HG03025 (cell line): Measurements from ENCODE around the gene CTIF.
"Not testable (repeated sequence)": the region's sequence is repeated elsewhere in the genome, so short reads cannot be mapped to it uniquely, and the experiment has no call there.

Experiments used
- ATAC-seq: cut with Tn5 transposase; IDR thresholded peaks from one replicate; pipeline ENCODE4 v1.9.1; 2021; ENCODE audit warnings: mild to moderate bottlenecking, moderate library complexity; ENCODE audit not compliant: unreplicated experiment, low FRiP score

CTIF gene

DNA sequence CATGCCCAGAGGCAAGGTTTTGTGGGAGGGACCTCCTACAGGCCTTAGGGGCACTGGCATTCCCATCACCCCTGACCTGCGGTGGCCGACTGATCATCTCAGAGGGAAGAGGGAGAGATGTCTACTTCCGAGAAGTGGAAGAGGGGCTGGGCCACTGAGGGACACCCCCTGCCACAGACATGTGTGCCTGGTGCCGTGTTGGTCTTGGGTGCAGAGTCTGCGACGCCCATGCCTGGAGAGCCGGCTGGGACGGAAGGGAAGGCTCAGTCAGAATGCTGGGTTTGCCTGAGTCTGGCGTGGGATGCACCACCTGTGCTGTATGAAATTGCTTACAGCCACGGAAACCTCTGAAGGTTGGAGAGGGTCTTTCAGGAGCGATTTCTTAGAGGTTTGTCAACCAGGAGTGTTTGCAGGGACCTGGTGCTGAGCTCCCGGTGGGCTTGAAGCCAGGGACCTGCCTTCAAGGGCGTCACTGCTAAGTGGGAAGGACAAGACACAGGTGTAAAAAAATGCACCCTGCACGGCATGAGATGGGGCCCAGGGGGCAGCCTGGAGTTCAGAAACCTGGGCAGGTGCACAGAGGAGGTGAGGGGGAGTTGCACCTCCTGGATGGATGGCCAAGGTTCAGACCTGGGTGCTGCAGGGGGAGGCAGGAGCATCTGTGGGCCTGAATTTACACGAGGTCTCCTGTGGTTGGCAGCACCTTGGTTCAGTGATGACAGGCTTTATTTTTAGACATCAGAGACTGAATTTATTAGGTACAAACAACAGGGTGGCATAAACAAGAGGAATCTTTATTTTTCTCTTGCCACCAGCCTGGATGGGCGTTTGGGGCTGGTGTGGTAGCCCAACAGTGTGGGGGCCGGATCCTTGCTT, 100.3 kb downstream of the CTIF start:
- ATAC-seq = no peak

DNA sequence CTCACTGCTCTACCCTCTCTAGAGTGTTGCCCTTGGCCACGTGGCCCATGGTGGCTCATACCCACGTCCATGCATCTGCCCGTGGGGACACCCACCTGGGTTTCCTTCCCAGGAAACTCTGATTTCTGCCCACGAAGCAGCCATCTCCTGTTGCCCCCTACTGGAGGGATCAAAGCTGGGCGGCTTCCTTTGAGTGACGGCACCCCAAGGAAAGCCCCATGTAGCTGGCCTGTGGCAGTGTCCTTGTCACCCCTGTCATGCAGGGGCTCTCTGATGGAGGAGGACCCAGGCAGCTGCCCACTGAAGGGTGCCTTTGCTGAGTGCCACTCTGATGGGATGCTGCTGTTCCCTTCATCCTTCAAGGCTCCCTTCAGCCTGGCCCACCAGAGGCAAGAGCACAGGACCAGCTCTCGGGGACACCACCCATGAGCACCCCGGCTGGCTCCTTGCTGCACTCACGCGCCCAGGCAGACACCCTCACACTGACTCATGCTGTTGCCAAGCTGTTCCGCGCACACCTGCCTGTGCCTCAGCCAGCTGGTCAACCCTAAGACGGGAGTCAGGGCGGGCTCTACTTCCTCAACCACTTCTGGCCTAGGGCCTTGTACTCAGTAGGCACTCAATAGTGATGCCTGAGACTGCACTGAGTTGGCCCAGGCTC, 101.1 kb downstream of the CTIF start:
- ATAC-seq = no peak

DNA sequence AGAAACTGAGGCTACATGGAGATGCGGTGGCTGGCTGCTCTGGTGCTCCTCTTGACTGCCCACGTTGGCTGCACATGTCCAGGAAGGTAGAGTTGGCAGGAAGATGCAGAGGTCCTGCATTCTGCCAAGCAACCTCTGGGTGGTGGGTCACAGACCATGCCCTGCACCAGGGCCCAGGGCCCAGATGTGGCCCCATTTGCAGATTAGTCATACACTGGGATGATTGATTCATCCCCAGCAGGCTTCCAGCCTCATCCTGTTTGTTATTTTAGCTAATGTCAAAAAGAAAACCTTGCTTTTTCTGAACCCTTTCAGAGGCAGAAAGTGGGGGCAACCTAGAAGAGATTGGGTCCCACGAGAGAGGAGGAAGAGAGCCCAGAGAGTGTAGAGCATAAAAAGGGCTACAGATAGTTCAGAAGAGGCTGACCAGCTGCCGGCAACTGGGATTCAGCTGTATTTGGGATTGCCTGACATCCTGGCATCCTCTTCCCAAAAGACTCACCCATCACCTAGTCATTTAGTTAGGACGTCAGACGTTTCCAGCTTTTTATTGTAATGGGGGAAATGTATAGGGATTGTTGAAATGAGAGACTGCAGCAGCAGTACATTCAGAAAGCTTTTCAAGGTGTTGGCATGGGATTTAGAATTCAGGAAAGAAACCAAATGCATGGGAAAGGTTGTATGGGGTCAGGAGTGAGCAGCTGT, 101.9 kb downstream of the CTIF start:
- ATAC-seq = no peak

DNA sequence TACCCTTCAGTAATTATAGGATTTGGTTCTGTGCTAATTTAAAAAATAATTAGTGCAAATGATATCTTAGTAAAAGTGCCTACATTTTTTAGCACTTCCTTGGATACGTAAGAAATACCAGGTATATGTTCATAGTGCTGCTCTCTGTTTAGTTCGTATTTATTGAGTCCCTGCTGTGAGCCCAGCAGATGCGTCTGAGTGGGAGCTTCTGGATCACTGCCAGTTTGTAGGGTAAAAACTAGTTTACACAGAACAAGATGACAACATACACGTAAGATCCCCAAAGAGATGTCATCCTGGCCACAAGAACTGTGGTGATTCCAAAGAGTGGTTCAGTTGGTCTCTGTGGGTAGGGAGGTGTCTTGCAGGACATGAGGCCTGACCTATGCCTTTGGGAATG, 103.2 kb downstream of the CTIF start:
- no peak for ATAC-seq

DNA sequence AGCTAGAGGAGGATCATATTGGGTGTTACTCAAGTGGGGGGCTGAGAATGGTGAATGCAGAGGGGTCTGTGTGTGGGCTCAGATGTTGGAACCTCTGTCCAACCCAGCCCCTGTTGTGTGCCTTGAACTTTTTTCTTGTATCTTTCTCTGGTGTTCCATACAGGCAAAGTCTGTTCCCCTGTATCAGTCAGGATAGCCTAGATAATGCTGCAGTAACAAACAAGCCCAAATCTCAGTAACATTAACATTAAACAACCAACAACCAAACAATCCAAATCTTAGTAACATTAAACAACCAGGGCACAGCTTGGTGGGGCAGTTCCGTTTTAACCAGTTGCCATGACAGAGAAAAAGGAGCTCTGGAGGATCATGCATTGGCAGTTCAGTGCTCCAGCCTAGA, 103.7 kb downstream of the CTIF start:
- no peak for ATAC-seq

DNA sequence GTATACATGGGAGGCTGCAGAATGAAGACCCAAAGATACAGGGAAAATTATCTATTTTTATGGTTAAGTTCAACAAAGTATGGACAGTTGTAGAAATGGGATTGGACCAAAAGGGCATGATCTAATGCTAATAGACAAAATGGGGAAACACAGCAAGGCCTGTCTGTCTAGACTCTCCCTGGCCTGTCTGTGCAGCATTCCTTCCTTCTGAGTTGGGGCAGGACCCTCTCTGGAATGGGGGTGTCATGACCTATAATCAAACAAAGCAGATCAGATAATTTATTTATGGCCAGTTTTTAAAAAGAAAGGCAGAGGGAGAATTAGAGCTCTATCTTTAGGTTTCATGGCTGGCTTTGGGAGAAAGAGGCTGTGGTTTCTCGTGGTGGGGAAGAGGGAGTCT, 104.4 kb downstream of the CTIF start:
- no peak for ATAC-seq

DNA sequence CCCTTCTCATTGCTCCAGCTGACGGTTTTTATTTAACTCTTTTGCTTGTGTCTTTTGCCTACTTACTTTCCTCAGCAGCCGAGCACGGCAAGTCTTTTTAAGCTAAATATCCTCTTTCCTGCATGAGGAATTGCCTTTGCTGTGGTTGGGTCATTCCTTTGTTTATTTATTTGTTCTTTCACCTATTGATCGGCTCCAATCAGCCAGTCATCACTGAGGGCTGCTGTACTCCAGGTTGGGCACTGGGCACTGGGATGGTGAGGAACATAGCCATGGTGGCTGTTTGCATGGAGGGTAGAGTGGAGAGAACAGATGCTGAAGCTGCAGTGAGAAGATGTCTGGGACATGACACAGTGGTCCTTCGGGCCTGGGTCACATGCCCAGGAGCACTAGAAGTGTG, 105.2 kb downstream of the CTIF start:
- ATAC-seq = no peak

DNA sequence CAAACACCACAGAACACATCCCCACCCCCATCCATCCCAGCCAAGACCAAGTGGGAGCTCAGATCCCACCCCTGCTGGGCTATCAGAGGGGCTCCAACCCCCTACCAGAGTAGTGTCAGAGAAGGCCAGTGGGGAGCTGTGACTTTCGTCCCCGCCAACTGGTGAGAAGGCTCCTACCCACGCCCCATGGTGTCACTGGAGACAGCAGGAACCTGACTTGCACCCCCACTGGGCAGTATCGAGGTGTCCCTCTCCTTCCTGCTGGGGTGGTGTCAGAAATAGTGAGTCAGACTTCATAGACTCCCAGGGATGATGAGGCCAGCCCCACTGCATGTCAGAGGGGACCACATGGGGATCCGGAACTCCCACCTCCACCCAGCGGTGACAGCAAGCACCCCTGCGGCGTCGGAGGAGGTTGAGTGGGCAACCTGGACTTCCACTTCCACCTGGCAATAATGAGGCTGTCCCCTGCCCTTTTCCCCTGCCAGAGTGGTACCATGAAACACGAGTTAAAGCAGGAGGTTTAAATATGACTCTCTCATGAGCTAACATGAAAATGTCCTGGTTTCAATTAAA, 106.7 kb downstream of the CTIF start:
- no peak for ATAC-seq

DNA sequence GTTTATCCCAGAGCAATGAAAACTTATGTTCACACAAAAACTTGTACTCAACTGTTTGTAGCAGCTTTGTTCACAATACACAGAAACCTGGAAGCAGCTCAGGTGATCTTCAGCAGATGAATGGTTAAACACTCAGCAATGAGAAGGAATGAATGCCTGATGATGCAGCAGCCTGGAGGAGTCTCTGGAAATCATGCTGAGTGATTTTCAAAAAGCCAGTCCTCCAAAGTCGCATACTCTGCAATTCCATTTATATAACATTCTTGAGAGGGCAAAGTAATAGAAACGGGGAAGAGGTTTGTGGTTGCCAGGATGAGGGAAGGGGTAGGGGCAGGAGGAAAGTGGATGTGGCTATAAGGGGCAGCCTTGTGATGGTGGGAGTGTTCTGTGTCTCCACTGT, 108.1 kb downstream of the CTIF start:
- ATAC-seq = no peak

DNA sequence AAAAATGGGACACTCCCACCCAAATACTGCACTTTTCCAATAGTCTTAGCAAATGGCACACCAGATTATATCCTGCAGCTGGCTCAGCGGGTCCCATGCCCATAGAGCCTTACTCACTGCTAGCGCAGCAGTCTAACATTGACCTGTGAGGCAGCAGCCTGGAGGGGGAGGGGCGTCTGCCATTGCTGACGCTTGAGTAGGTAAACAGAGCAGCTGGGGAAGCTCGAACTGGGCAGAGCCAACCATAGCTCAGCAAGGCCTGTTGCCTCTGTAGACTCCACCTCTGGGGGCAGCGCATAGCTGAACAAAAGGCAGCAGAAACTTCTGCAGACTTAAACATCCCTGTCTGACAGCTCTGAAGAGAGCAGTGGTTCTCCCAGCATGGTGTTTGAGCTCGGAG, 110.4 kb downstream of the CTIF start:
- ATAC-seq = no peak

DNA sequence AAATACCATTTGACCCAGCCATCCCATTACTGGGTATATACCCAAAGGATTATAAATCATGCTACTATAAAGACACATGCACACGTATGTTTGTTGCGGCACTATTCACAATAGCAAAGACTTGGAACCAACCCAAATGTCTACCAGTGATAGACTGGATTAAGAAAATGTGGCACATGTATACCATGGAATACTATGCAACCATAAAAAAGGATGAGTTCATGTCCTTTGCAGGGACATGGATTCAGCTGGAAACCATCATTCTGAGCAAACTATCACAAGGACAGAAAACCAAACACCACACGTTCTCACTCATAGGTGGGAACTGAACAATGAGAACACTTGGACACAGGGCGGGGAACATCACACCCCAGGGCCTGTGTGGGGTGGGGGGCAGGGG, 115.8 kb downstream of the CTIF start:
- ATAC-seq = not testable (repeated sequence)

DNA sequence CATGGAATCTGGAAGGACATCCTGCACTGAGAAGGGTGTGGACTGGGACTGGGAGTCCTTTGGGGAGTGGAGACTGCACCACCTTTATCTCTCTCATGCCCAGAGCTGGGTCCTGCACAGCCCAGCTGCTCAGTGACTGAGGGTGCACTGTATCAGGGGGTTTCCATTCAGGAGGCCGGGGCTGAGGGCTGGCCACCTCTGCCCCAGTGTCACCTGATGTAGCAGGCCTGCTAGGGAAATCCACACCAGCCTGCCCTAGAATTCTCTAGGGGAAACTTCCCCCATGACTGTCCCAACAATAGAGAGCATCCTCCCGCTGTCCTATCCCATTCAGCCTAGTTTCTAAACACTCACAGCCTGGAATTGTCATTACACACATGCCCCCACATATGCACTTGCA, 116.7 kb downstream of the CTIF start:
- ATAC-seq = no peak

DNA sequence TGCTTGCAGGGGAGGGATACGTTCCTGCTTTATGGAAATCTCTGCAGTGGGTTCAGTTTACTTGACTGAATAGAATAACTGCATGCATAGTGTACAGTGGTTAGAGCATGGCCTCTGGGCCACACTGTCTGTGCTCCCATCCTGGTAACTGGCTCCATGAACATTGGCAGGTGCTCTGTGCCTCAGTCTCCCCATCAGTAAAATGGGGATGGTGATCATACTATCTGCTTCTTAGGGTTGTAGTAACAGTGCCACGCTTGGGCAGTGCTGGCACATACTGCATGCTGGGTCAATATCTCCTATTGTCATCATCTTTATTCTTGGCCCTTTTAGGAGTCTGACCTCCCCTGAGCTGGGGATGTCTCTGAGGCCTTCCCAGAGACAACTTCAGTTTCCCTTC, 117.3 kb downstream of the CTIF start:
- no peak for ATAC-seq

DNA sequence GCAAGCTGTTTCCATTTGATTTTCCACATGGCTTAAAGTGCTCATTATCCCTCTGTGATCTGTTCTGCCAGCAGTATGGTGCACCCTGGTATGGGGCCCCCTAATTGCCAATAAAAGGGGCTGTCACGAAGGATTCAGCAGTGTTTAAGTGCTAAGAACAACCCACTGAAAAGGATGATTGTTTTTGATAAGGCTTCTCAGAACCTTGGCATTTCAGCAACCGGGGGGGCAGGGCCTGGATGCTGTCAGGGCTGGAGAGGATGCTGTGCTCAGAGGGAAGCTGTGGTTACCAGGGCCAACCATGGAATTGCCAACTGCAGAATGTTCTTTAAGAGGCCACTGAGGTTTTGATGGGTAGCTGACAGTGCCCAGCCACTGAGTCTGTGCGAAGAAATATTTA, 117.8 kb downstream of the CTIF start:
- ATAC-seq = no peak

DNA sequence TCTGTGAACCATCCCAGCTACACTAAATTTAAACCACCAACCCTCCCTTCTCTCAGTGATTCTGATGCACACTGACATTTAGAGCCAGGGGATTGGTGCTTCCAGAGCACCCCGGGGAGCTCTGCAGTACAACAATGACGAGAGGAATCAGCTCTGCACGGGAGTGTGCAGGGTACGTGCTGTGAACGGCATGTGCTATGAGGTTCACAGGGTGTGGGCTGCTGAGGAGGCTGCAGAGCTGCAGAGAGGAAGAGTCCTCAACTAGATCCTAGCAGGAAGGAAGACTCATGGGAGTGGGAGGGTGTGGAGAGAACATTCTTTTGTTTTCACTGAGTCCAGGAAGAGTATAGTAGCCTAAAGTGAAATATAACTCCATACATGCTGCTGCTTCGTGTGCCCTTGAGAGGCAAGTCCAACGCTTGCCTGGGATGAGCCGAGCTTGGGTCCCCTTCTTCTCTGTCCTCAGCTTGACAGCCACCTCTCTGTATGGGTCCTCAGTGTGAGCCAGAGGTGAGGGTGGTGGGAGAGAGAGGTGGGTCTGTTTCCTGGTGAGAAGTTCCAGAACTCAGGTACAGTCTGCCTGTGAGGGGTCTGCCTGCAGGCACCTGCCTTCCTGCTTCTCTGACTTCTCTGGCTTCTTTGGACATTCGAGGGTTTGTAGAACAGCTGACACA, 118.8 kb downstream of the CTIF start:
- ATAC-seq = no peak

DNA sequence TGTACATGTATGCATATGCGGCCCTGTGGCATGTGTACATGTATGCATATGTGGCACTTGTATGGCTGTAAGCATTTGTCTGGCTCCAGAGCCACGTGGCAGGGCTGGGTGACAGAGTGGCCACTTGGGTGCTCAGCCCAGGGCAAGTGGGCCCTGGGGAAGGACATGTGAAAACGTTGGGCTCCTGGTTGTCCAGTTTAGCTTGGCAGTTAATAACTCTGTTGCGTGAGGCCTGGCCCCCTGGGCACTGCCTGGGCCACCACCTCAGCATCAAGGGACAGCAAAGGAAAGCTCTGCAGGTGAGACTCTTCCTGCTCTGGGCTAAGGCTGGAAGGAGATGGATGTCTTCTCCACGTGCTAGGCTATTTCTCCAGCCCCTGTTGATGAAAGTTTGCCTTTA, 119.9 kb downstream of the CTIF start:
- ATAC-seq = no peak

DNA sequence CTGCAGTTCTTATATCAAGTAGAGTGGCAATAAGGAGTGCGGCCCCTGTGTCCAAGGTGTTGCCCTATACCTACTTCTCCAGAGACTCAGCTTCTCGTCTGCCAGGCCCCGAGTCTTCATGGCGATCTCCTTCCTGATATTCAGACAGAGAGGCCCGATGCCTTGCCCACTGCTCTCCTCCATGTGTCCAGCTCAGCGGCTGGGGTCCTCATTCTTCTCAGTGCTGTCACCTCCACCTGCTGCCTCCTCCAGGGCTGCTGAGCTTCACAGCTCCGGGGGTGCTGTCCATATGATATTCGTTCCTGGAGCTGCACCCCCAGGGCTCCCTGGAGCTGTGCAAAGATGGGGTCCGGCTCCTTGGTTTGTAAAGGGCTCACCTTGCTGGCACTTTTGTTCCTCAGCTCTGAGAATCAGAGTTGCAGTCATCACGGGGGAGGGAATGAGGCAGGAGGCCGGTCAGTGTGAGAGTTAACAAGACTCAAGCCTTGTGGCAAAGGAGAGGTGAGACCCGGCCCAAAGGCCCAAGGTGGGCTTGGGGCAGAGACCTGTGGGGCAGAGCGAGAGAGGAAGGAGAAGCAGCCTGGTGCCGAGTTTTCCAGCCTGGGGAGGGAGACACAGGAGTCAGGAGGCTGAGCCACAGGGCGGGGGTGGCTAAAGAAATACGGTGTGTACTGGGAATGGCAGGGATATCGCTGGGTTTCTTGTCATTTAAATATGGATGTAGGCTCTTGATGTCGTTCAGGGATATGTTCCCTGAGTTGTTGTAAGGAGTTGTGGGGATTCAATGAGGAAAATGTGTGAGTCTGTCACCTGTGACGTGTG, 120.6 kb downstream of the CTIF start:
- ATAC-seq = no peak

DNA sequence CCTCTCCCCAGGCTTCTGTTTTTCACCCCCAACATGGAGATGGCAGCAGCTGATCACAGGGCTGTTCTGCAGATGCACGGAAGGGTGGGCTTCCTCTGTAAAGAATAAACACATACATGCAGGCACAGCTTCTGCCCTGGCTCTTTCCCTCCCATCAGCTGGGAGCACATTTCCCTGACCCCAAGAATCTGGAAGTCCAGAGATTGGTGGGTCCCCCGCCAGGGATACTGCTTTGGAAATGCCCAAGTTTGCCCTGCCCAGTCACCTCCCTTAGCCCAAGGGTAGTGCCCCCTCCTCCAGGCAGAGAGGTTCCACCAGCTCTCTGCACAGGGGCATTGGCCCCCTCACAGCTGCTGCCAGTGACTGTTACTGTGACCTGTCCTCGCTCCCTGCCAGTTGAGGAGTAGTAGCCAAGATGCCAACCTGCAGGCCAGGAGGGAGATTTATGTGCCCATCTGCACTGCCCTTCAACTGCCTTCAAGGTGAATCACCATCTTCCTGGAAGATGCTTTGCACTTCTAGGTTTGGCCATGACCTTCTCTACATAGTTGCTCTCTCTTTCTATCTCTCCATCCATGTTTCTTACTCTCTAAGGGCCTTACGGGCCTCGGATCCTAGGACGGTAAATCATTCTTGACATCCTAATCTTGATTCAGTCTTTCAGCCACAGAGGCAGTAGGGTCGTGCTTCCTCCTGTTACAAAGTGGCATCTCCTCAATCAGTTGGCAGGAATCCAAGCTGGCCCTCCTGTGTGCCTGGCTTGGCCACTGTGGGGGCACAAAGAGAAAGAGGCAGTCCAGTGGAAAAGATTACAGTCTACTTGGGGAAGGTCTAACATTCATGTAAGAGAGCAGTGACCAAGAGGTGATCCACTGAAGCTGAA, 121.8 kb downstream of the CTIF start:
- ATAC-seq = no peak

DNA sequence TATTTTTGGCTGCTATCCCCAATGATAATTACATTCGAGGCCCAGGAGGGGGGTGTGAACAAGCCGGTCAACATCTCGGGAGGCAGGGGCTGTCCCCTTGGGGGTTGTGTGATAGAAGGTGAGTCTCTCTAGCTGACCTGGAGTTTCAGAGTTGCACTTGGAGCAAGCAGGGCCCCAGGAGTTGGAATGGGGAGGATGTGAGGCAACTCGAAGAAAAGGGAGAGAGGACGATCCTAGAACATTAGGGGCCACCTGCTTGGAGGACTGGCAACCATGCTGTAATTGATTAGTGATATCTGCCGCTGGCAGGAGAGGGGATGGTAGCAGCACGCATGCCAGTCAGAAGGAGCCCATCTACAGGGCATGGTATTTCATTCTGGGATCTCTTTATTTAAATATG, 122.6 kb downstream of the CTIF start:
- no peak for ATAC-seq
